BJ (cell line): ENCODE results near the gene SOD3. TPM values are rescaled to one million over a fixed set of nuclear protein-coding genes. Genes with fewer than 3 reads are reported as not detected.
A peak's percentile ranks its signal among the peaks of the same experiment; 100 is the strongest.

Source experiments
- CTCF ChIA-PET: fragments of 350-600 bp; formaldehyde crosslinking; extraction: SDS; loops from one replicate; lab custom pipeline; 2021; ENCODE audit warnings: antibody characterized with exemption, inconsistent platforms; lab: Yijun Ruan, JAX
- POLR2A ChIA-PET: fragments of 300-600 bp; sonication (Branson Sonifier 250); formaldehyde crosslinking; extraction: SDS; loops from one replicate; lab custom pipeline; 2021; ENCODE audit warnings: antibody characterized with exemption; lab: Charles Lee
- DNase-seq: peaks from one replicate; pipeline ENCODE4 v3.0.0-alpha.2; 2011; ENCODE audit warnings: low read depth
- H3K27me3 ChIP-seq: 2 replicates; pipeline ENCODE4 v1.6.0; 2011; ENCODE audit warnings: low read length; ENCODE audit not compliant: control insufficient read depth, insufficient read depth
- H3K36me3 ChIP-seq: 2 replicates; pipeline ENCODE4 v1.5.1; 2011; ENCODE audit warnings: low read length; ENCODE audit not compliant: control insufficient read depth, insufficient read depth
- H3K4me3 ChIP-seq: 2 replicates; pipeline ENCODE4 v1.5.1; 2011; ENCODE audit warnings: low read depth, mild to moderate bottlenecking, control low read depth, low read length
- polyA minus RNA-seq: library from RNA; depleted of rRNA, polyadenylated mRNA; stranded (reverse); fragments of >200 nt; gene quantifications from 2 replicates; pipeline ENCODE4 v1.2.3, GENCODE V29; 2011; rRNA and poly(A)+ RNA removed
- polyA plus RNA-seq: library from polyadenylated mRNA; depleted of rRNA; stranded (reverse); fragments of >200 nt; gene quantifications from 2 replicates; pipeline ENCODE4 v1.2.3, GENCODE V29; 2011; rRNA removed
- TF ChIP-seq, protein P1 (sequence below): IDR thresholded peaks from 2 replicates; pipeline ENCODE4 v1.5.1; 2011; ENCODE audit warnings: low read depth, mild to moderate bottlenecking, control low read depth, inconsistent platforms, low read length, moderate library complexity; ENCODE audit not compliant: insufficient read depth

The SOD3 gene, protein sequence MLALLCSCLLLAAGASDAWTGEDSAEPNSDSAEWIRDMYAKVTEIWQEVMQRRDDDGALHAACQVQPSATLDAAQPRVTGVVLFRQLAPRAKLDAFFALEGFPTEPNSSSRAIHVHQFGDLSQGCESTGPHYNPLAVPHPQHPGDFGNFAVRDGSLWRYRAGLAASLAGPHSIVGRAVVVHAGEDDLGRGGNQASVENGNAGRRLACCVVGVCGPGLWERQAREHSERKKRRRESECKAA
- polyA plus RNA-seq (14.9 and 25.7 TPM in 2 replicates), polyA minus RNA-seq (2.4 and 4.2 TPM in 2 replicates)

DNA sequence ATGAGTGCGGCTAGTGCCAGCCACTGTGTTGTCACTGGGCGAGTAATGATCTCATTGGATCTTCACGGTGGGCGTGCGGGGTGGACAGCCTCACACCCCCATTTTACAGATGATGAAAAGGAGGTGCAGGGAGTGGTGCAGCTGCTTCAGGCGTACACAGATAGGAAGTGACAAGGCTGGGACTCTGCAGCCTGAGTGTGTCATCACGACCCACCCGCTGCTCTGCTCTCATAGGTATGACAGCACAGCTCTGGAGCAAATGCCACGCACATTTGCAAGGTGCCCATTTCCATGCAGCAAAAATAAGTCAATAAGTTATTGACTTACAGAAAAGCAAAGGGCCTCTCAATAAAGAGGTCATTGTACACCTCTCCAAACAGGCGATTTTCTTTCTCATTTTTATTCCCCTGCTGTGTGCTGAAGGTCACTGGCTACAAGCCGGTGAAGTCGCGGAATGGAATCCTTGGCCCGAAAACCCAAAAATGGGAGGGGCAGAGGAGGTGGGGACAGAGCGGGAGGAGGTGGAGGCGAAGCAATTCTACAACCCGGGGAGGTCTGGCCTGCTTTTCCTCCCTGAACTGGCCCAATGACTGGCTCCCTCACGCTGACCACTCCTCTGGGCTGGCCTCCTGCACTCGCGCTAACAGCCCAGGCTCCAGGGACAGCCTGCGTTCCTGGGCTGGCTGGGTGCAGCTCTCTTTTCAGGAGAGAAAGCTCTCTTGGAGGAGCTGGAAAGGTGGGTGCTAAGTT lies at the start of gene SOD3:
Gene SOD3, plus strand, starts transcription at position 658 of the 750 bp plus-strand sequence. CDS start 3,949 bp downstream, outside the sequence.
- CTCF ChIA-PET: interaction anchor here (1.2 to 3.3 kb wide), 4 partner anchors 8 to 306 kb away, joined by 3 to 12 read pairs (median 7); no protein-coding TSS in a partner anchor
- peak within 1 kb of the TSS; percentile 35 for H3K4me3 ChIP-seq
- no peaks in the 10 kb centered on the region for H3K36me3 ChIP-seq
- 0 out of 2 replicates have a peak, but pooled peaks cover 1% of the 10 kb centered on the region for H3K27me3 ChIP-seq
- TF ChIP-seq, protein P1, sequence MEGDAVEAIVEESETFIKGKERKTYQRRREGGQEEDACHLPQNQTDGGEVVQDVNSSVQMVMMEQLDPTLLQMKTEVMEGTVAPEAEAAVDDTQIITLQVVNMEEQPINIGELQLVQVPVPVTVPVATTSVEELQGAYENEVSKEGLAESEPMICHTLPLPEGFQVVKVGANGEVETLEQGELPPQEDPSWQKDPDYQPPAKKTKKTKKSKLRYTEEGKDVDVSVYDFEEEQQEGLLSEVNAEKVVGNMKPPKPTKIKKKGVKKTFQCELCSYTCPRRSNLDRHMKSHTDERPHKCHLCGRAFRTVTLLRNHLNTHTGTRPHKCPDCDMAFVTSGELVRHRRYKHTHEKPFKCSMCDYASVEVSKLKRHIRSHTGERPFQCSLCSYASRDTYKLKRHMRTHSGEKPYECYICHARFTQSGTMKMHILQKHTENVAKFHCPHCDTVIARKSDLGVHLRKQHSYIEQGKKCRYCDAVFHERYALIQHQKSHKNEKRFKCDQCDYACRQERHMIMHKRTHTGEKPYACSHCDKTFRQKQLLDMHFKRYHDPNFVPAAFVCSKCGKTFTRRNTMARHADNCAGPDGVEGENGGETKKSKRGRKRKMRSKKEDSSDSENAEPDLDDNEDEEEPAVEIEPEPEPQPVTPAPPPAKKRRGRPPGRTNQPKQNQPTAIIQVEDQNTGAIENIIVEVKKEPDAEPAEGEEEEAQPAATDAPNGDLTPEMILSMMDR: no peak
- POLR2A ChIA-PET: interaction anchor here (0.6 kb wide), 1 partner anchor 129 kb away, joined by 3 read pairs; no protein-coding TSS in a partner anchor
- DNase-seq: peak; percentile 69

DNA sequence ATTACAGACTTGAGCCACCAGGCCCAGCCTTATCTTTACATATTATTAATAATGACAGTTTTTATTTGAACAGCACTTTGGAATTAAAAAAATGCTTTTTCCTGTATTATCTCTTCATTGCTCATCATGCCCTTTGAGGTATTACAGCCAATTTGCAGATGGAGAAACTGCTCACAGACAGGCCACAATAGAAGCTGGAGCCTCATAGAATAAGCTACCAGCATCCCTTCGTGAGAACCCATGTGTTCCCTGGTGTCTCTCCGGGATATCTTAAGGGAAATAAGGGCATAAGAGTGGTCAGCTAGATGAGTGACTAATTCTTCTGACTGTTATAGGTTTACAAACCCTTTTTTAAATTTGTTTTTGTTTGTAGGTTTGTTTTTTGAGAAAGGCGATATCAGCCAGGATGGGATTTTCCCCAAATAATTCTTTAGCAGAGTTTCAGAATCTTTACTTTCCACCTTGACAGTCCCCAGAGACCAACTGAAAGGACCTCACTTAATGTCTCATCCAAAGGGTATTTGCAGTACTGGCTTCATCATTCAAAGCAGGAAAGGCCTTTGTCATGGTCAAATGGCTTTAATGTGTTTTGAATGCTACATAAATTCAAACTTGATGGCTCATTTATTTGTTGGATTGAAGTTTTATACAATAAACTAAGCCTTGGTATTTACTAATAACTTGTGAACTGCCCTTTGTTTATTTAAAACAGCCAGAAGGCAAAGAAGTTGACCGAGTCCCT lies 48.0 kb upstream of the SOD3 start:
- TF ChIP-seq, protein P1: no peak
- POLR2A ChIA-PET: no interaction called here
- H3K36me3 ChIP-seq: no peaks in the 10 kb centered on the region
- DNase-seq: no peak
- CTCF ChIA-PET: no interaction called here
- H3K4me3 ChIP-seq: no peak overlapping the region
- no peaks in the 10 kb centered on the region; the same call in 1 of the 2 replicates for H3K27me3 ChIP-seq

DNA sequence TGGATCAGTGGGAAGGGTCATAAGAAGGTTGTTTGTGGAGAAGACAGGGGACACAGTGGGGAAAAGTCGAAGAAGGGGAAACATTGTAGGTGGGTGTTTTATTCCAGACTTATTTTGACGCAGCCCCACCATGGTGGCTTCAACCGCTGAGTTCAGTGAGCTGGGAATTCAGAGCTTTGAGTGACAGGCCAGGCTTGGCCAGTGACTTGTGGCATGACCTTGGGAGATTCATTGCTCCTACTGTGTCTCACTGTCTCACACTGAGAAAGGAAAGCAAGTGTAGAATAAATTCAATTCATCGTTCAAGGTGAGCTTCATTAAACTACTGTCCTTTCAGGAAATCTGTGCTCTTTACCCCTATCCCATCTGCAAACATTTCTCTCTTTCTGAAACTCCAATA lies 47.4 kb upstream of the SOD3 start:
- ChIA-PET POLR2A (no interaction called here), CTCF (interaction anchor here (0.7 kb wide), 1 partner anchor 12 kb away, joined by 3 read pairs; no protein-coding TSS in a partner anchor)
- DNase-seq: no peak
- TF ChIP-seq, protein P1: no peak
- no peaks in the 10 kb centered on the region; the same call in 1 of the 2 replicates for H3K27me3 ChIP-seq
- H3K4me3 ChIP-seq: no peak overlapping the region
- no peaks in the 10 kb centered on the region for H3K36me3 ChIP-seq

DNA sequence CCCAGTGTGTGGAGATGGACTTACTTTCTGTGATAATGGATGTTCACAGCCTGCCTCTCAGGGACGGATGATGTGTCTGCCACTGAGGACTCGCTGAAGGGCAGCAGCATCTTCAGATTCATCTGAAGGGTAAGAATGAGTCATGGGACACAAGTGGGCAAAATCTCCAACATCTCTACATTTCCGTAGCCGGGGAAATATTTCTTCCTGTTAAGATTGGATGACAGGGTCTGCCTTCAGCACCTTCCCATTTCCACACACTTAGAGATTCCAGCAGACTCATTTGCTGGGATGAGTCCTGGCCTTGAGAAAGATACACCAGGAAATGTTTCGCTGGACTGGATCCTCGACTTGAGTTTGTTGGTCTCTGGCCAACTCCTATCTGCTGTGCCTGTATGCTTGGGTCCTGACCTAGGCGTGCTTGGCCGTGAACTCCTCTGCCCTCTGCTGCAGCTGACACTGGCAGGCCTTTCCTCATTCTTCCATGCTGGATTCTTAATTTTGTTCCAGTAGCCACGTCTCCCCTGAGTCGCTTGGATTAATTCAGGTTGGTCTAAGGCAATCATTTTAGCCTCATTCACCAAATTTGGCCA lies 46.5 kb upstream of the SOD3 start:
- no peaks in the 10 kb centered on the region for H3K36me3 ChIP-seq
- no peaks in the 10 kb centered on the region; the same call in 1 of the 2 replicates for H3K27me3 ChIP-seq
- no peak for DNase-seq
- TF ChIP-seq, protein P1: no peak
- ChIA-PET POLR2A (no interaction called here), CTCF (interaction anchor here (0.6 to 0.7 kb wide), 2 partner anchors 13 to 664 kb away, joined by 3 read pairs; no protein-coding TSS in a partner anchor)
- no peak overlapping the region for H3K4me3 ChIP-seq
